ENCODE measurements around the gene MAP7D1.

Gene MAP7D1

GRCh38 chr1:36155408-36156328 lies at the start of gene MAP7D1:
MAP7D1 (plus strand) TSS chr1:36156160; CDS start chr1:36156418, 258 bp downstream.
- DNase-seq: peak; percentile 76

GRCh38 chr1:36106269-36106668 lies 49.7 kb upstream of the MAP7D1 start:
- DNase-seq: no peak

GRCh38 chr1:36107394-36107793 lies 48.6 kb upstream of the MAP7D1 start:
- DNase-seq: no peak

GRCh38 chr1:36108314-36108713 lies 47.6 kb upstream of the MAP7D1 start:
- DNase-seq: no peak

- no peak for DNase-seq
Measured at GRCh38 chr1:36109041-36109679, 46.8 kb upstream of the MAP7D1 start.

- no peak for DNase-seq
Measured at GRCh38 chr1:36111151-36111550, 44.8 kb upstream of the MAP7D1 start.

- DNase-seq: no peak
Measured at GRCh38 chr1:36112823-36113222, 43.1 kb upstream of the MAP7D1 start.

- no peak for DNase-seq
Measured at GRCh38 chr1:36114371-36114770, 41.6 kb upstream of the MAP7D1 start.

GRCh38 chr1:36115200-36115669 lies 40.7 kb upstream of the MAP7D1 start:
- no peak for DNase-seq

- DNase-seq: no peak
Measured at GRCh38 chr1:36115931-36116330, 40.0 kb upstream of the MAP7D1 start.

- DNase-seq: no peak
Measured at GRCh38 chr1:36116901-36117300, 39.1 kb upstream of the MAP7D1 start.

- no peak for DNase-seq
Measured at GRCh38 chr1:36118447-36119204, 37.3 kb upstream of the MAP7D1 start.

- no peak for DNase-seq
Measured at GRCh38 chr1:36119456-36119855, 36.5 kb upstream of the MAP7D1 start.

GRCh38 chr1:36122062-36123030 lies 33.6 kb upstream of the MAP7D1 start:
- DNase-seq: no peak

- no peak for DNase-seq
Measured at GRCh38 chr1:36123356-36123755, 32.6 kb upstream of the MAP7D1 start.

GRCh38 chr1:36124404-36125128 lies 31.4 kb upstream of the MAP7D1 start:
- DNase-seq: no peak

GRCh38 chr1:36125129-36125991 lies 30.6 kb upstream of the MAP7D1 start, which contains the start of gene COL8A2:
COL8A2 (minus strand) TSS chr1:36125222; CDS start chr1:36100242, 24,980 bp downstream.
- DNase-seq: no peak

GRCh38 chr1:36126005-36126716 lies 29.8 kb upstream of the MAP7D1 start:
- no peak for DNase-seq

- DNase-seq: no peak
Measured at GRCh38 chr1:36126797-36127500, 29.0 kb upstream of the MAP7D1 start.

Data from NK-92 treated with Interleukin-12 subunit alpha and Interleukin-12 subunit beta, amount 100 ng/mL, for 24 hours (cell line).